ENCODE measurements around the gene NEK6. TPM values are rescaled to one million over a fixed set of nuclear protein-coding genes. Genes with fewer than 3 reads are reported as not detected.

The NEK6 gene
- total and polyA plus RNA-seq, 3 donors from 2014 or later = 11.5 to 21.5 (median 21.4) TPM

DNA sequence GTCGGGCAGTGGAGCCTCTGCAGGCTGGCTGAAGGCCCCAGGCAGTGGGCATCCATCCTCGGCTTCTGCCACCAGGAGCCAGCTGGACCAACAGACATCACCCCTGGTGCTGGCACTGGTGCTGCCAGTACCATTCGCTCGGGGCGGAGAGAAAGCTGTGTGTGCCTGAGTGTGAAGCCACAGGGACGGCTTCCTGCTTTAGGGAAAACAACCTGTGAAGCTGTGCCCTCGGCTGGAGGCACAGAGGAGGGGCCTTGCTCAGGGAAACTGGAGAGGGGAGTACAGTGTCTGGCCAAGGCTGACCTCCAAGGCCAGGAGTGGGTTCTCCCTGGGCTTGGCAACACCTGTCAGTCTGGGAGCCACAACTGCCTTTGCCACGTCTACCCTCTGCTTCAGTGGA, 38.3 kb downstream of the NEK6 start:
- Histone ChIP-seq H3K27ac (no peak overlapping the region), H3K27me3 (no peaks in the 10 kb centered on the region), H3K36me3 (ENCODE audit: low read depth, missing control alignments) (no peaks in the 10 kb centered on the region), H3K4me3 (no peak overlapping the region), H3K4me1 (peaks cover 50% of the 10 kb centered on the region), H3K9me3 (no peaks in the 10 kb centered on the region)
- TF ChIP-seq POLR2A (IDR thresholded peaks at IDR 0.05) = no peak
- TF ChIP-seq, protein P1, sequence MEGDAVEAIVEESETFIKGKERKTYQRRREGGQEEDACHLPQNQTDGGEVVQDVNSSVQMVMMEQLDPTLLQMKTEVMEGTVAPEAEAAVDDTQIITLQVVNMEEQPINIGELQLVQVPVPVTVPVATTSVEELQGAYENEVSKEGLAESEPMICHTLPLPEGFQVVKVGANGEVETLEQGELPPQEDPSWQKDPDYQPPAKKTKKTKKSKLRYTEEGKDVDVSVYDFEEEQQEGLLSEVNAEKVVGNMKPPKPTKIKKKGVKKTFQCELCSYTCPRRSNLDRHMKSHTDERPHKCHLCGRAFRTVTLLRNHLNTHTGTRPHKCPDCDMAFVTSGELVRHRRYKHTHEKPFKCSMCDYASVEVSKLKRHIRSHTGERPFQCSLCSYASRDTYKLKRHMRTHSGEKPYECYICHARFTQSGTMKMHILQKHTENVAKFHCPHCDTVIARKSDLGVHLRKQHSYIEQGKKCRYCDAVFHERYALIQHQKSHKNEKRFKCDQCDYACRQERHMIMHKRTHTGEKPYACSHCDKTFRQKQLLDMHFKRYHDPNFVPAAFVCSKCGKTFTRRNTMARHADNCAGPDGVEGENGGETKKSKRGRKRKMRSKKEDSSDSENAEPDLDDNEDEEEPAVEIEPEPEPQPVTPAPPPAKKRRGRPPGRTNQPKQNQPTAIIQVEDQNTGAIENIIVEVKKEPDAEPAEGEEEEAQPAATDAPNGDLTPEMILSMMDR (IDR thresholded peaks at IDR 0.05) = no peak
- 44 to 62% methylated on average over 6 to 8 of the region's 8 CpGs for WGBS, 2 donors
- no peak for DNase-seq
- intact Hi-C loops (cut with DNase I; ENCODE audit: low total_unique reads) = no loop called here

DNA sequence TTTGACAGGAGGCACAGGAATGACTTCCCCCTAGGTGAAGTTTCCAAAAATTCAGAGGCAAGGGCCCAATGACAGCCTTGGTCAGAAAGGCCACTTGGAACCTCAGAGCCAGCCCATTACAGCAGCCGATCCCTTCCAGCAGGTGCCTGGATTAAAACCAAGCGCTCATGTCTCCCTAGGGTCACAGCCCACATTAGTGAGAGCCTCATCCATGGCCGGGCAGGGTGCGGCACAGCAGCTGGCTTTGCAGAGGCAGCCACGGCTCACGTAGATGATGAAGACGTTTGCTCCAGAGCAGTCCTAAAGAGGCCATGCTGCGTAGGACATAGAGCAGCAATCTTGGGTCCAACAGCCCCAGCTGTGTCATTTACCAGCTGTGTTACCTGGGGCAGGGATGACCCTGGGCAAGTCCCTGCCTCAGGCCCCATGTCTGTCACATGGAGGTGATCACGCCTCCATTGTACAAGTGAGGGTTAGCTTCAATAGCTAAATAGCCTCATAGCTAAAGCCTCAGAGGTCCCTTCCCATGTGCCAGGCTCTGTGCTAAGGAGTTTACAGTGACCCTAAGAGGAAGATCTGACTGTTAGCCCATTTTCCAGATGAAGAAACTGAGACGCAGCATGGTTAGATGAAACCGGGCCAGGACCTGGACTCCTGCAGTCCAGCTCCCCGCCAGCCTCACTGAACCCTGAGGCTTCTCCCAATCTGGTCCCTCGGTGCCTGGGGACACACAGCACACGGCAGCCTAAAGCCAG, 39.2 kb downstream of the NEK6 start:
- intact Hi-C loops (cut with DNase I; ENCODE audit: low total_unique reads) = no loop called here
- H3K27ac ChIP-seq = no peak overlapping the region
- H3K4me1 ChIP-seq = peaks cover 42% of the 10 kb centered on the region
- WGBS, 2 donors = 69 to 76% methylated on average over 6 to 11 of the region's 14 CpGs
- no peak overlapping the region for H3K4me3 ChIP-seq
- H3K9me3 ChIP-seq = no peaks in the 10 kb centered on the region
- DNase-seq = no peak
- TF ChIP-seq, protein P1 (IDR thresholded peaks at IDR 0.05) = no peak
- no peaks in the 10 kb centered on the region for H3K27me3 ChIP-seq
- H3K36me3 ChIP-seq (ENCODE audit: low read depth, missing control alignments) = no peaks in the 10 kb centered on the region

- Histone ChIP-seq H3K4me1 (peaks cover 37% of the 10 kb centered on the region), H3K9me3 (no peaks in the 10 kb centered on the region), H3K4me3 (no peak overlapping the region), H3K36me3 (ENCODE audit: low read depth, missing control alignments) (no peaks in the 10 kb centered on the region), H3K27me3 (no peaks in the 10 kb centered on the region), H3K27ac (no peak overlapping the region)
- 42 to 44% methylated on average over 5 to 8 of the region's 9 CpGs for WGBS, 2 donors
- peak; percentile 85 for DNase-seq
- TF ChIP-seq, protein P1 (IDR thresholded peaks at IDR 0.05) = no peak
- no peak for TF ChIP-seq POLR2A (IDR thresholded peaks at IDR 0.05)
- intact Hi-C loops (cut with DNase I; ENCODE audit: low total_unique reads) = no loop called here
These were observed 39.8 kb downstream of the NEK6 start for GRCh38 chr9:124297551-124297901.

GRCh38 chr9:124297915-124298645, 40.3 kb downstream of the NEK6 start:
- TF ChIP-seq POLR2A (IDR thresholded peaks at IDR 0.05) = no peak
- TF ChIP-seq, protein P1 (IDR thresholded peaks at IDR 0.05) = no peak
- intact Hi-C loops (cut with DNase I; ENCODE audit: low total_unique reads) = no loop called here
- Histone ChIP-seq H3K9me3 (no peaks in the 10 kb centered on the region), H3K4me3 (no peak overlapping the region), H3K36me3 (ENCODE audit: low read depth, missing control alignments) (no peaks in the 10 kb centered on the region), H3K27me3 (no peaks in the 10 kb centered on the region), H3K4me1 (peaks cover 31% of the 10 kb centered on the region), H3K27ac (no peak overlapping the region)
- no peak for DNase-seq
- WGBS, 2 donors = 79 to 90% methylated on average over 8 to 14 of the region's 14 CpGs

Data from testis (tissue), 3 donors.